ENCODE data around the gene PIGL.

Gene PIGL

GRCh38 chr17:16339959-16340358, 122.9 kb downstream of the PIGL start:
- no peak overlapping the region for H3K9ac ChIP-seq (ENCODE audit: low read length)
- peaks cover 5% of the 10 kb centered on the region for H3K4me1 ChIP-seq (ENCODE audit: control insufficient read depth, insufficient read depth, low read length)
- H3K36me3 ChIP-seq (ENCODE audit: control insufficient read depth, insufficient read depth, low read length, severe bottlenecking), result no peaks in the 10 kb centered on the region
- no peaks in the 10 kb centered on the region for H3K27me3 ChIP-seq (replicated peaks; ENCODE audit: control insufficient read depth, insufficient read depth, low read length)
- no peaks in the 10 kb centered on the region for H3K9me3 ChIP-seq (ENCODE audit: control insufficient read depth, low read length)
- DNase-seq (ENCODE audit: low read depth), result no peak
- no peak overlapping the region for H3K4me3 ChIP-seq (ENCODE audit: low read length)

- DNase-seq (ENCODE audit: low read depth), result peak; percentile 17
- Histone ChIP-seq H3K9ac (ENCODE audit: low read length) (no peak overlapping the region), H3K4me1 (ENCODE audit: control insufficient read depth, insufficient read depth, low read length) (peaks cover 5% of the 10 kb centered on the region), H3K9me3 (ENCODE audit: control insufficient read depth, low read length) (no peaks in the 10 kb centered on the region), H3K4me3 (ENCODE audit: low read length) (no peak overlapping the region), H3K27me3 (replicated peaks; ENCODE audit: control insufficient read depth, insufficient read depth, low read length) (no peaks in the 10 kb centered on the region), H3K36me3 (ENCODE audit: control insufficient read depth, insufficient read depth, low read length, severe bottlenecking) (no peaks in the 10 kb centered on the region)
Measured at GRCh38 chr17:16342979-16343378, 126.0 kb downstream of the PIGL start.

GRCh38 chr17:16343569-16343968, 126.6 kb downstream of the PIGL start:
- Histone ChIP-seq H3K27me3 (replicated peaks; ENCODE audit: control insufficient read depth, insufficient read depth, low read length) (no peaks in the 10 kb centered on the region), H3K4me1 (ENCODE audit: control insufficient read depth, insufficient read depth, low read length) (peaks cover 5% of the 10 kb centered on the region), H3K4me3 (ENCODE audit: low read length) (no peak overlapping the region), H3K36me3 (ENCODE audit: control insufficient read depth, insufficient read depth, low read length, severe bottlenecking) (no peaks in the 10 kb centered on the region), H3K9ac (ENCODE audit: low read length) (no peak overlapping the region), H3K9me3 (ENCODE audit: control insufficient read depth, low read length) (no peaks in the 10 kb centered on the region)
- no peak for DNase-seq (ENCODE audit: low read depth)

DNA sequence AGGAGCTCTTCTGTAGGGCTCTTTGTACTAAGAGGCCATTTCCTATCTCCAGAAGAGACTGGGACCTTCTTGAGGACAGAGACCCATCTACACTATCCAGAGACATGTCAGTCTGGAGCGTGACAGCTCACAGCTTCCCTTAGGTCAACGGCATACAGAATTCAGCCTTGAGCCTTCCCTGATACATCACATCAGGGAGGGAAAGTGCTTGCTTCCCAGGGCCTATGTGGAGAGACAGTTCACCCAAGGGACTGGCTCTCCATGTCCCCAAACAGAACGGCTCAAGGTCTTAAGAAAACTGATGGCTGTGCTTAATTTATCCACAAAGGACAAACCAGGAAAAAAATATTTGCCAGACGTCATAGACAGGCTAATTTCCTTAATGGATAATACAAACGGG, 128.6 kb downstream of the PIGL start:
- Histone ChIP-seq H3K27me3 (replicated peaks; ENCODE audit: control insufficient read depth, insufficient read depth, low read length) (no peaks in the 10 kb centered on the region), H3K4me3 (ENCODE audit: low read length) (no peak overlapping the region), H3K9me3 (ENCODE audit: control insufficient read depth, low read length) (no peaks in the 10 kb centered on the region), H3K9ac (ENCODE audit: low read length) (no peak overlapping the region), H3K36me3 (ENCODE audit: control insufficient read depth, insufficient read depth, low read length, severe bottlenecking) (no peaks in the 10 kb centered on the region), H3K4me1 (ENCODE audit: control insufficient read depth, insufficient read depth, low read length) (peaks cover 5% of the 10 kb centered on the region)
- no peak for DNase-seq (ENCODE audit: low read depth)

DNA sequence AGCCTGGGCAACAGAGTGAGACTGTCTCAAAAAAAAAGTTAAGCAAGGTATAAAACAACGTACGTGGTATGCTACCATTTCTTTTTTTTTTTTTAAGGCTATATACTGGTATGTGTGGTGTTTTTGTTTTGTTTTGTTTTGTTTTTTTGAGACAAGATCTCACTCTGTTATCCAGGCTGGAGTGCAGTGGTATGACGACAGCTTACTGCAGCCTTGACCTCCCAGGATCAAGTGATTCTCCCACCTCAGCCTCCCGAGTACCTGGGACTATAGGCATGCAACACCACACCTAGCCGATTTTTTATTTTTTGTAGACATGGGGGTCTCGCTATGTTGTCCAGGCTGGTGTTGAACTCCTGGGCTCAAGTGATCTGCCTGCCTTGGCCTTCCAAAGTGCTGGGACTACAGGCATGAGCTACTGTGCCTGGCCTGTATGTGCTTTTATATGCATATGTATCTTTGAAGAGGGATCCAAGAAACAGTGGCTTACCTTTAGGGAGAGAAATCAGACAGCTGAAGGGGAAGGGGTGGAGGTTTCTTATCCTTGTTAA, 129.8 kb downstream of the PIGL start:
- no peak for DNase-seq (ENCODE audit: low read depth)
- H3K36me3 ChIP-seq (ENCODE audit: control insufficient read depth, insufficient read depth, low read length, severe bottlenecking), result no peaks in the 10 kb centered on the region
- H3K4me1 ChIP-seq (ENCODE audit: control insufficient read depth, insufficient read depth, low read length), result peaks cover 9% of the 10 kb centered on the region
- no peaks in the 10 kb centered on the region for H3K9me3 ChIP-seq (ENCODE audit: control insufficient read depth, low read length)
- H3K27me3 ChIP-seq (replicated peaks; ENCODE audit: control insufficient read depth, insufficient read depth, low read length), result no peaks in the 10 kb centered on the region
- H3K4me3 ChIP-seq (ENCODE audit: low read length), result no peak overlapping the region
- no peak overlapping the region for H3K9ac ChIP-seq (ENCODE audit: low read length)

DNA sequence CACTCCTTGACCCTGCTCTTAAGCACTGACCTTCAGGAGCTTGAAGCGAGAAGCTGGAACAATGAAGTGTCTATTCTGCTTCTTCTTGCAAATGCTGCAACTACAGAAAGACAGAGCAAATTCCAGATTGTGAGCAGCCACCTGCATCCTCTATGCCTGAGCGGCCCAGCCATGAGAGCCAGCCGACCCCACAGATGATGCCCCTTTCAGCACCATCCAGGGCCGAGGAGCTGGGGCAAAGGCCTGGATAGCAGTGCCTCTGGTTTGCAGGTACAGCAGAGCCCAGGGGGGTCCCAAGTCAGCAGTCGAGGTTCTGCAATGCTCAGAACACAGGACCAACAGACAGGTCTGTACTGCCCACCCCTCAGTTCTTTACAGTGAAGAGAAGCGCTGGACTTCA, 131.6 kb downstream of the PIGL start:
- Histone ChIP-seq H3K36me3 (ENCODE audit: control insufficient read depth, insufficient read depth, low read length, severe bottlenecking) (no peaks in the 10 kb centered on the region), H3K9ac (ENCODE audit: low read length) (no peak overlapping the region), H3K9me3 (ENCODE audit: control insufficient read depth, low read length) (no peaks in the 10 kb centered on the region), H3K27me3 (replicated peaks; ENCODE audit: control insufficient read depth, insufficient read depth, low read length) (no peaks in the 10 kb centered on the region), H3K4me1 (ENCODE audit: control insufficient read depth, insufficient read depth, low read length) (peaks cover 13% of the 10 kb centered on the region), H3K4me3 (ENCODE audit: low read length) (no peak overlapping the region)
- no peak for DNase-seq (ENCODE audit: low read depth)

GRCh38 chr17:16349431-16349830, 132.4 kb downstream of the PIGL start:
- Histone ChIP-seq H3K4me1 (ENCODE audit: control insufficient read depth, insufficient read depth, low read length) (peaks cover 15% of the 10 kb centered on the region), H3K9ac (ENCODE audit: low read length) (no peak overlapping the region), H3K27me3 (replicated peaks; ENCODE audit: control insufficient read depth, insufficient read depth, low read length) (no peaks in the 10 kb centered on the region), H3K4me3 (ENCODE audit: low read length) (no peak overlapping the region), H3K36me3 (ENCODE audit: control insufficient read depth, insufficient read depth, low read length, severe bottlenecking) (no peaks in the 10 kb centered on the region), H3K9me3 (ENCODE audit: control insufficient read depth, low read length) (no peaks in the 10 kb centered on the region)
- no peak for DNase-seq (ENCODE audit: low read depth)

GRCh38 chr17:16351831-16352230, 134.8 kb downstream of the PIGL start:
- no peaks in the 10 kb centered on the region for H3K36me3 ChIP-seq (ENCODE audit: control insufficient read depth, insufficient read depth, low read length, severe bottlenecking)
- peak overlapping the region; percentile 74 for H3K9ac ChIP-seq (ENCODE audit: low read length)
- H3K9me3 ChIP-seq (ENCODE audit: control insufficient read depth, low read length), result no peaks in the 10 kb centered on the region
- H3K4me3 ChIP-seq (ENCODE audit: low read length), result peak overlapping the region; percentile 82
- peak; percentile 54 for DNase-seq (ENCODE audit: low read depth)
- H3K27me3 ChIP-seq (replicated peaks; ENCODE audit: control insufficient read depth, insufficient read depth, low read length), result no peaks in the 10 kb centered on the region
- peaks cover 15% of the 10 kb centered on the region for H3K4me1 ChIP-seq (ENCODE audit: control insufficient read depth, insufficient read depth, low read length)

DNA sequence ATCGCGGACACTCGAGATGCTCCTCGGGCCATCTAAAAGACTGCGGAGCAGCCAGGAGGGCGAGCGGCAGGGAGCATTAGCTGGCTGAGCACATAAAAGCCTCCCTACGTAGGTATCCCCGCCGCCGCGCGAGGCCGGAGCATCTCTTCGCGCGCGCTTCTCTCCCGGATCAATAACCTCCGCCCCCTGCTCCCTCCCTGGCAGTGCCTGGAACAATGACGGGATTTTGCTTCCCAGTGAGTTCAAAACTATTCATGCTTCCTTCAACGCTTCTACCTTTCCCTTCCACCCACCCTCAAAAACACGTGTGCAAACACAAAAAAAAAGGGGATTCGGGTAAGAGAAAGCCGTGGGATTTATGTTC, 135.3 kb downstream of the PIGL start:
- peak; percentile 66 for DNase-seq (ENCODE audit: low read depth)
- no peaks in the 10 kb centered on the region for H3K36me3 ChIP-seq (ENCODE audit: control insufficient read depth, insufficient read depth, low read length, severe bottlenecking)
- no peaks in the 10 kb centered on the region for H3K27me3 ChIP-seq (replicated peaks; ENCODE audit: control insufficient read depth, insufficient read depth, low read length)
- H3K4me3 ChIP-seq (ENCODE audit: low read length), result peak overlapping the region; percentile 82
- peak overlapping the region; percentile 74 for H3K9ac ChIP-seq (ENCODE audit: low read length)
- peaks cover 15% of the 10 kb centered on the region for H3K4me1 ChIP-seq (ENCODE audit: control insufficient read depth, insufficient read depth, low read length)
- no peaks in the 10 kb centered on the region for H3K9me3 ChIP-seq (ENCODE audit: control insufficient read depth, low read length)

DNA sequence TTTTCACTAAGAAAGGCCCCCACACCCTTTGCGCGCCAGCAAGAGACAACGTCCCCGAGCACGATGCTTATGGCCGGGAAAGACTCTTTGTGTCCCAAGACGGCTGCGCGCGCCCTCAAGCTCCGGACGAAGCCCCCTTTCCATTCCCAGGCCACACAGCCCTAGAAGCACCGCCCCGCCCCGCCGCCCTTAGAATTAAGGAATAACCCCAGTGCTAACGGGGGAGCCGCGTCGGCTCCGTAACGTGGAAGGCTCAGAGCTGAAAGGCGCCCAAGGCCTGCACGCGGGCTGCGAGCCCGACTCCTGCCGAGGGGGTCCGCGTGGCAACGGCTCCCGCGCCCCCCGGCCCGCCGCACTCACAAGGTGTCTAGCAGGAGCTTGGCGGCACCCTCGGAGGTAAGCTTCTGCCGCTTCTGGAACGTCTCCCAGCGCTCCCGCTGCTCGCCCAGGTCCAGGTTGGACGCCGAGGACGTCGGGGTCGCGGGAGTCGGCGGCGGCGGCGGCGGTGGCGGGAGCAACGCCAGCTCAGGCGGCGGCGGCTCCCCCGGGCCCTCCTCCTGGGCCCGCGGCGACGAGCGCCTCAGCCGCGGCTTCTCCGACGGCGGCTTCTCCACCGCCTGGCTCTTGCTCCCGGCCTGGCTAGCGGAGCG, 135.8 kb downstream of the PIGL start:
- peak overlapping the region; percentile 74 for H3K9ac ChIP-seq (ENCODE audit: low read length)
- H3K9me3 ChIP-seq (ENCODE audit: control insufficient read depth, low read length), result no peaks in the 10 kb centered on the region
- peaks cover 15% of the 10 kb centered on the region for H3K4me1 ChIP-seq (ENCODE audit: control insufficient read depth, insufficient read depth, low read length)
- peak; percentile 59 for DNase-seq (ENCODE audit: low read depth)
- H3K27me3 ChIP-seq (replicated peaks; ENCODE audit: control insufficient read depth, insufficient read depth, low read length), result no peaks in the 10 kb centered on the region
- peak overlapping the region; percentile 82 for H3K4me3 ChIP-seq (ENCODE audit: low read length)
- H3K36me3 ChIP-seq (ENCODE audit: control insufficient read depth, insufficient read depth, low read length, severe bottlenecking), result no peaks in the 10 kb centered on the region

DNA sequence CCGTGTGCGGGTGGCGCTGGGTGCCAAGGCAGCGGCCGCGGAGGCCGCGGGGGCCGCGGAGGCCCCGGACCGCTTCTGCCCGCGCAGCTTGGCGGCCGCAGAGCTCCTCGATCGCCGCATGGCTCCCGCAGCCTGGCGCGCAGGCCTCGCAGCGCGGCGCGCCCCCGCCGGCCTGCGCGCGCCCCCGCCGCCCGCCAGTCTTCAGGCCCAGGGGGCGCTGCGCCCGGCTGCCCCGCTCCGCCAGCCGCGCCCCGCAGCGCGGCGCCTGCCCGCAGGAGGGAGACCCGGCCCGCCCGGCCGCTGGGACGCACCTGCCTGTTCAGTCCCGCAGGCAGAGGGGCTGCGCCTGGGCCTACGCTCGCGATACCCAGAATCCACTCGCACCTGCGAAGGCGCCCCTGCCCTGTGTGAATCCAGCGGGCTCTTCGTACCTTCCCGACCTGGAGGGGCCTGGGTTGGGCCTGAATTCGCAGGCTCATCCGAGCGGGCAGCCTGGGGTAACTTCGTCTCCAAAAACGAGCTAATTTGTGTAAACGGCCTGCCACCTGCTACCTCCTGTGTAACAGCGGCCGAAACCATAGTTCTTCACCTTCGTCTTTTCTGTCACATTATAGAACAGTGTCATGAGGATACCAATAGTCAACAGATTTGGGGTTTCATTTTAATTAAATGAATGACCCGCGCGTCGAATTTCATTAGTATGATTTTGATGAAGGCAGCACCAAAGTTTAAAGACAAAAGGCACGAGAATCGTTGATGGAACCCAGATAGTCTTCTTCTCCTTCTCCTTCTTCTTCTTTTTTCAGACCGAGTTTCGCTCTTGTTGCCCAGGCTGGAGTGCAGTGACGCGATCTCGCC, 136.5 kb downstream of the PIGL start, which contains the start of gene CENPV:
TSS of gene CENPV (minus strand) at position 153 of the 858 bp plus-strand sequence. CDS start at position 120, 33 bp downstream.
- Histone ChIP-seq H3K9ac (ENCODE audit: low read length) (peak within 1 kb of the TSS; percentile 74), H3K9me3 (ENCODE audit: control insufficient read depth, low read length) (no peaks in the 10 kb centered on the region), H3K4me3 (ENCODE audit: low read length) (peak within 1 kb of the TSS; percentile 82), H3K27me3 (replicated peaks; ENCODE audit: control insufficient read depth, insufficient read depth, low read length) (no peaks in the 10 kb centered on the region), H3K36me3 (ENCODE audit: control insufficient read depth, insufficient read depth, low read length, severe bottlenecking) (no peaks in the 10 kb centered on the region), H3K4me1 (ENCODE audit: control insufficient read depth, insufficient read depth, low read length) (peaks cover 15% of the 10 kb centered on the region)
- peak; percentile 77 for DNase-seq (ENCODE audit: low read depth)
